Measurements from ENCODE around the gene APP.

GRCh38 chr21:26093122-26093521, 77.4 kb downstream of the APP start:
- TF ChIP-seq E2F5 (CRISPR knock-in tag; conservative IDR thresholded peaks at IDR 0.05) (no peak), EZH2 (conservative IDR thresholded peaks at IDR 0.05; ENCODE audit: low read depth, low read length) (no peak), FOXP1 (IDR thresholded peaks at IDR 0.05) (no peak), FOXP1 (CRISPR knock-in tag; IDR thresholded peaks at IDR 0.05) (no peak), USF2 (IDR thresholded peaks at IDR 0.05; ENCODE audit: low read depth, low read length) (no peak), USF2 (CRISPR knock-in tag; IDR thresholded peaks at IDR 0.05; ENCODE audit: borderline replicate concordance) (no peak), ZBTB4 (CRISPR knock-in tag; IDR thresholded peaks at IDR 0.05; ENCODE audit: borderline replicate concordance) (no peak), ZNF609 (CRISPR knock-in tag; IDR thresholded peaks at IDR 0.05; ENCODE audit: borderline replicate concordance) (no peak), DMAP1 (CRISPR knock-in tag; IDR thresholded peaks at IDR 0.05) (no peak), CTCF (CRISPR knock-in tag; IDR thresholded peaks at IDR 0.05) (no peak), KDM3A (CRISPR knock-in tag; IDR thresholded peaks at IDR 0.05; ENCODE audit: low read depth) (no peak)

Measured in HepG2 (cell line).